Measurements from ENCODE around the gene SH3PXD2A. TPM values are rescaled to one million over a fixed set of nuclear protein-coding genes. Genes with fewer than 3 reads are reported as not detected.

The SH3PXD2A gene
- total and polyA plus RNA-seq, 10 of the 15 experiments (the other 5 are each of a cell fraction or from before 2014, with no cell fraction given): 0.63 to 14.0 (median 4.4) TPM

DNA sequence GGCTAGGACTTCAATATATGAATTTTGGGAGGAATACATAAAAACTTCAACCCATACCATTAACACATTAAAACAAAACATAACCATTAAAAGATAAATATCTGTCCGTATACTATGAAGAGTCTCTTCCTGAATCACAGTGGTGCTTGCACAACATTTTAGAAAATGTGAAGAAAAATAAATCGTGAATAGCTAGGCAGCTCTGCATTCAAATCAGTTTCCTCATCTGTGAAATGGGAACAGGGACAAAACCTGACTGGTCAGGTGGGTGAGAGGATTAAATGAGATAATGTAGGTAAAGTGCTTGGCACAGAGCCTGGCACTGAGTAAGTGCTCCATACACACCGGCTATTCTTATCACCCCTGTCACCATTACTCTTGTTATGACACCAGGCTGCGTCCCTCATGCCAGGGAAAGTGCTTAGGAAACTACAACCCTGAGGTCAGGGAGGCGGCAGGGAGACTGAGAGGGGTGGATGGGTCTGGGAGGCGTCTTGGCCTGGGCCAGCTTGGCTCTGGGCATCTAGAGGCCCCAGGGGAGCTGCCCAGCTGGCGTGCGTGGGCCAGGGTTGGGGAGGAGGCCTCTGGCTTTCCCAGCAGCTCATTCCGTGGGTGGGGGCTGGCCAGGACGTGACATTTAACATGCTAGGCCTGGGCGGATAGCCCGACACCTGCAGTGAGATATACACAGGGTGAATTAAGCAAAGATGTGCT lies 78.3 kb downstream of the SH3PXD2A start (continued):
- TF ChIP-seq, protein P1, sequence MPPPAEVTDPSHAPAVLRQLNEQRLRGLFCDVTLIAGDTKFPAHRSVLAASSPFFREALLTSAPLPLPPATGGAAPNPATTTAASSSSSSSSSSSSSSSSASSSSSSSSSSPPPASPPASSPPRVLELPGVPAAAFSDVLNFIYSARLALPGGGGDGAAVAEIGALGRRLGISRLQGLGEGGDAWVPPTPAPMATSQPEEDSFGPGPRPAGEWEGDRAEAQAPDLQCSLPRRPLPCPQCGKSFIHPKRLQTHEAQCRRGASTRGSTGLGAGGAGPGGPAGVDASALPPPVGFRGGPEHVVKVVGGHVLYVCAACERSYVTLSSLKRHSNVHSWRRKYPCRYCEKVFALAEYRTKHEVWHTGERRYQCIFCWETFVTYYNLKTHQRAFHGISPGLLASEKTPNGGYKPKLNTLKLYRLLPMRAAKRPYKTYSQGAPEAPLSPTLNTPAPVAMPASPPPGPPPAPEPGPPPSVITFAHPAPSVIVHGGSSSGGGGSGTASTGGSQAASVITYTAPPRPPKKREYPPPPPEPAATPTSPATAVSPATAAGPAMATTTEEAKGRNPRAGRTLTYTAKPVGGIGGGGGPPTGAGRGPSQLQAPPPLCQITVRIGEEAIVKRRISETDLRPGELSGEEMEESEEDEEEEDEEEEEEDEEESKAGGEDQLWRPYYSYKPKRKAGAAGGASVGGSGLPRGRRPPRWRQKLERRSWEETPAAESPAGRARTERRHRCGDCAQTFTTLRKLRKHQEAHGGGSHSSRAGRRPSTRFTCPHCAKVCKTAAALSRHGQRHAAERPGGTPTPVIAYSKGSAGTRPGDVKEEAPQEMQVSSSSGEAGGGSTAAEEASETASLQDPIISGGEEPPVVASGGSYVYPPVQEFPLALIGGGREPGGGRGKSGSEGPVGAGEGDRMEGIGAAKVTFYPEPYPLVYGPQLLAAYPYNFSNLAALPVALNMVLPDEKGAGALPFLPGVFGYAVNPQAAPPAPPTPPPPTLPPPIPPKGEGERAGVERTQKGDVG (CRISPR knock-in tag; IDR thresholded peaks at IDR 0.05): no peak
- TF ChIP-seq ASH2L (IDR thresholded peaks at IDR 0.05; ENCODE audit: borderline replicate concordance, low read depth) (no peak), CREM (IDR thresholded peaks at IDR 0.05; ENCODE audit: low read depth) (peak; percentile 72; the same call in 1 of the 2 replicates), ZNF207 (IDR thresholded peaks at IDR 0.05; ENCODE audit: borderline replicate concordance) (no peak), SMARCA5 (IDR thresholded peaks at IDR 0.05) (peak; percentile 20; the same call in 1 of the 2 replicates), NR2C2 (IDR thresholded peaks at IDR 0.05; ENCODE audit: borderline replicate concordance, control insufficient read depth, insufficient read length, low read depth) (no peak), NR2F1 (conservative IDR thresholded peaks at IDR 0.05) (peak; percentile 74), FOXM1 (IDR thresholded peaks at IDR 0.05; ENCODE audit: low read depth, low read length) (peak; percentile 63; the same call in 1 of the 2 replicates), CHD4 (IDR thresholded peaks at IDR 0.05) (no peak), SKIL (IDR thresholded peaks at IDR 0.05; ENCODE audit: low read depth, poor library complexity, severe bottlenecking) (no peak), EED (IDR thresholded peaks at IDR 0.05; ENCODE audit: low read depth) (peak; percentile 80), HCFC1 (IDR thresholded peaks at IDR 0.05; ENCODE audit: low read length) (no peak), KLF5 (IDR thresholded peaks at IDR 0.05; ENCODE audit: partially characterized antibody) (no peak), MEF2A (IDR thresholded peaks at IDR 0.05; ENCODE audit: insufficient read depth, low read depth, low read length) (no peak), SP1 (IDR thresholded peaks at IDR 0.05; ENCODE audit: low read depth, low read length) (peak; percentile 48), RFX5 (IDR thresholded peaks at IDR 0.05; ENCODE audit: low read depth, low read length) (no peak), GATAD2B (conservative IDR thresholded peaks at IDR 0.05; ENCODE audit: low read depth) (peak; percentile 70; the same call in 1 of the 2 replicates)
- TF ChIP-seq, protein P2, sequence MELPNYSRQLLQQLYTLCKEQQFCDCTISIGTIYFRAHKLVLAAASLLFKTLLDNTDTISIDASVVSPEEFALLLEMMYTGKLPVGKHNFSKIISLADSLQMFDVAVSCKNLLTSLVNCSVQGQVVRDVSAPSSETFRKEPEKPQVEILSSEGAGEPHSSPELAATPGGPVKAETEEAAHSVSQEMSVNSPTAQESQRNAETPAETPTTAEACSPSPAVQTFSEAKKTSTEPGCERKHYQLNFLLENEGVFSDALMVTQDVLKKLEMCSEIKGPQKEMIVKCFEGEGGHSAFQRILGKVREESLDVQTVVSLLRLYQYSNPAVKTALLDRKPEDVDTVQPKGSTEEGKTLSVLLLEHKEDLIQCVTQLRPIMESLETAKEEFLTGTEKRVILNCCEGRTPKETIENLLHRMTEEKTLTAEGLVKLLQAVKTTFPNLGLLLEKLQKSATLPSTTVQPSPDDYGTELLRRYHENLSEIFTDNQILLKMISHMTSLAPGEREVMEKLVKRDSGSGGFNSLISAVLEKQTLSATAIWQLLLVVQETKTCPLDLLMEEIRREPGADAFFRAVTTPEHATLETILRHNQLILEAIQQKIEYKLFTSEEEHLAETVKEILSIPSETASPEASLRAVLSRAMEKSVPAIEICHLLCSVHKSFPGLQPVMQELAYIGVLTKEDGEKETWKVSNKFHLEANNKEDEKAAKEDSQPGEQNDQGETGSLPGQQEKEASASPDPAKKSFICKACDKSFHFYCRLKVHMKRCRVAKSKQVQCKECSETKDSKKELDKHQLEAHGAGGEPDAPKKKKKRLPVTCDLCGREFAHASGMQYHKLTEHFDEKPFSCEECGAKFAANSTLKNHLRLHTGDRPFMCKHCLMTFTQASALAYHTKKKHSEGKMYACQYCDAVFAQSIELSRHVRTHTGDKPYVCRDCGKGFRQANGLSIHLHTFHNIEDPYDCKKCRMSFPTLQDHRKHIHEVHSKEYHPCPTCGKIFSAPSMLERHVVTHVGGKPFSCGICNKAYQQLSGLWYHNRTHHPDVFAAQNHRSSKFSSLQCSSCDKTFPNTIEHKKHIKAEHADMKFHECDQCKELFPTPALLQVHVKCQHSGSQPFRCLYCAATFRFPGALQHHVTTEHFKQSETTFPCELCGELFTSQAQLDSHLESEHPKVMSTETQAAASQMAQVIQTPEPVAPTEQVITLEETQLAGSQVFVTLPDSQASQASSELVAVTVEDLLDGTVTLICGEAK (IDR thresholded peaks at IDR 0.05; ENCODE audit: borderline replicate concordance): no peak

Measured in GM12878 (cell line).